ENCODE results near the gene SLC26A4. TPM values are rescaled to one million over a fixed set of nuclear protein-coding genes. Genes with fewer than 3 reads are reported as not detected.

Gene SLC26A4
- total RNA-seq, 1 experiment from 2014 or later = 0.22 TPM

DNA sequence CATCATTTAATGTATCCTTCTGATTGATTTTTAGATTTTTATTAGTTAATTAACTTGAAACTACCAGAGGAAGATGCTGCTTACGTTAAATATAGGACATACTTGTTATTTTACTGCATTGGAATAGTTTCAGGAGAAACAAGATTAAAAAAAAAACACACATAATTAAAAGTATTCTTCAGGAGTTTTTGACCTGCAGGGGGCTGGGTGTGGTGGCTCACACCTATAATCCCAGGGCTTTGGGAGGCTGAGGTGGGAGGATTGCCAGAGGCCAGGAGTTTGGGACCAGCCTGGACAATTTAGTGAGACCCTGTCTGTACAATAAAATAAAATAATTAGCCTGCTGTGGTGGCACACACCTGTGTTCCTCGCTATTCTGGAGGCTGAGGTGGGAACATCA is 94.0 kb downstream of the SLC26A4 start (continued):
- TF ChIP-seq, protein P1, sequence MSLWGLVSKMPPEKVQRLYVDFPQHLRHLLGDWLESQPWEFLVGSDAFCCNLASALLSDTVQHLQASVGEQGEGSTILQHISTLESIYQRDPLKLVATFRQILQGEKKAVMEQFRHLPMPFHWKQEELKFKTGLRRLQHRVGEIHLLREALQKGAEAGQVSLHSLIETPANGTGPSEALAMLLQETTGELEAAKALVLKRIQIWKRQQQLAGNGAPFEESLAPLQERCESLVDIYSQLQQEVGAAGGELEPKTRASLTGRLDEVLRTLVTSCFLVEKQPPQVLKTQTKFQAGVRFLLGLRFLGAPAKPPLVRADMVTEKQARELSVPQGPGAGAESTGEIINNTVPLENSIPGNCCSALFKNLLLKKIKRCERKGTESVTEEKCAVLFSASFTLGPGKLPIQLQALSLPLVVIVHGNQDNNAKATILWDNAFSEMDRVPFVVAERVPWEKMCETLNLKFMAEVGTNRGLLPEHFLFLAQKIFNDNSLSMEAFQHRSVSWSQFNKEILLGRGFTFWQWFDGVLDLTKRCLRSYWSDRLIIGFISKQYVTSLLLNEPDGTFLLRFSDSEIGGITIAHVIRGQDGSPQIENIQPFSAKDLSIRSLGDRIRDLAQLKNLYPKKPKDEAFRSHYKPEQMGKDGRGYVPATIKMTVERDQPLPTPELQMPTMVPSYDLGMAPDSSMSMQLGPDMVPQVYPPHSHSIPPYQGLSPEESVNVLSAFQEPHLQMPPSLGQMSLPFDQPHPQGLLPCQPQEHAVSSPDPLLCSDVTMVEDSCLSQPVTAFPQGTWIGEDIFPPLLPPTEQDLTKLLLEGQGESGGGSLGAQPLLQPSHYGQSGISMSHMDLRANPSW (CRISPR knock-in tag; conservative IDR thresholded peaks at IDR 0.05; ENCODE audit: low read depth) = no peak

DNA sequence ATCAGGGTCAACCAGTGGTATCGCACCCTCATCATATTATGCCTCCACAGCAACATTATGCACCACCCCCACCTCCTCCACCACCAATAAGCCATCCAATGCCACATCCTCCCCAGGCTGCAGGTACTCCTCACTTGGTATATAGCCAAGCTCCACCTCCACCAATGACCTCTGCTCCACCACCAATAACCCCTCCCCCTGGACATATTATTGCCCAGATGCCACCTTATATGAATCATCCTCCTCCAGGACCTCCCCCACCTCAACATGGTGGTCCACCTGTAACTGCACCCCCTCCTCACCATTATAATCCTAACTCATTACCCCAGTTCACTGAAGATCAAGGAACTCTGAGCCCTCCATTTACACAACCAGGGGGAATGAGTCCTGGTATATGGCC is 98.0 kb downstream of the SLC26A4 start:
- Mint-ChIP-seq H3K9me3 (no peaks in the 10 kb centered on the region), H3K27ac (no peak overlapping the region), H3K4me1 (no peaks in the 10 kb centered on the region), H3K36me3 (peaks cover 38% of the 10 kb centered on the region), H3K27me3 (ENCODE audit: low read depth) (no peaks in the 10 kb centered on the region), H3K4me3 (no peak overlapping the region)
- ChIA-PET CTCF (no interaction called here), POLR2A (no interaction called here)
- TF ChIP-seq TEAD1 (CRISPR knock-in tag; IDR thresholded peaks at IDR 0.05) = no peak
- TF ChIP-seq ZNF671 (CRISPR knock-in tag; IDR thresholded peaks at IDR 0.05) = no peak
- no peak for TF ChIP-seq IRF2 (CRISPR knock-in tag; IDR thresholded peaks at IDR 0.05; ENCODE audit: borderline replicate concordance, low read depth)
- TF ChIP-seq RELA (CRISPR knock-in tag; IDR thresholded peaks at IDR 0.05; ENCODE audit: borderline replicate concordance) = no peak
- TF ChIP-seq, protein P2, sequence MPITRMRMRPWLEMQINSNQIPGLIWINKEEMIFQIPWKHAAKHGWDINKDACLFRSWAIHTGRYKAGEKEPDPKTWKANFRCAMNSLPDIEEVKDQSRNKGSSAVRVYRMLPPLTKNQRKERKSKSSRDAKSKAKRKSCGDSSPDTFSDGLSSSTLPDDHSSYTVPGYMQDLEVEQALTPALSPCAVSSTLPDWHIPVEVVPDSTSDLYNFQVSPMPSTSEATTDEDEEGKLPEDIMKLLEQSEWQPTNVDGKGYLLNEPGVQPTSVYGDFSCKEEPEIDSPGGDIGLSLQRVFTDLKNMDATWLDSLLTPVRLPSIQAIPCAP (CRISPR knock-in tag; IDR thresholded peaks at IDR 0.05) = no peak
- no peak for TF ChIP-seq CREM (CRISPR knock-in tag; IDR thresholded peaks at IDR 0.05)
- no peak for TF ChIP-seq E2F5 (CRISPR knock-in tag; IDR thresholded peaks at IDR 0.05)
- no peak for TF ChIP-seq NFE2L1 (CRISPR knock-in tag; IDR thresholded peaks at IDR 0.05)
- TF ChIP-seq, protein P3, sequence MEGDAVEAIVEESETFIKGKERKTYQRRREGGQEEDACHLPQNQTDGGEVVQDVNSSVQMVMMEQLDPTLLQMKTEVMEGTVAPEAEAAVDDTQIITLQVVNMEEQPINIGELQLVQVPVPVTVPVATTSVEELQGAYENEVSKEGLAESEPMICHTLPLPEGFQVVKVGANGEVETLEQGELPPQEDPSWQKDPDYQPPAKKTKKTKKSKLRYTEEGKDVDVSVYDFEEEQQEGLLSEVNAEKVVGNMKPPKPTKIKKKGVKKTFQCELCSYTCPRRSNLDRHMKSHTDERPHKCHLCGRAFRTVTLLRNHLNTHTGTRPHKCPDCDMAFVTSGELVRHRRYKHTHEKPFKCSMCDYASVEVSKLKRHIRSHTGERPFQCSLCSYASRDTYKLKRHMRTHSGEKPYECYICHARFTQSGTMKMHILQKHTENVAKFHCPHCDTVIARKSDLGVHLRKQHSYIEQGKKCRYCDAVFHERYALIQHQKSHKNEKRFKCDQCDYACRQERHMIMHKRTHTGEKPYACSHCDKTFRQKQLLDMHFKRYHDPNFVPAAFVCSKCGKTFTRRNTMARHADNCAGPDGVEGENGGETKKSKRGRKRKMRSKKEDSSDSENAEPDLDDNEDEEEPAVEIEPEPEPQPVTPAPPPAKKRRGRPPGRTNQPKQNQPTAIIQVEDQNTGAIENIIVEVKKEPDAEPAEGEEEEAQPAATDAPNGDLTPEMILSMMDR (IDR thresholded peaks at IDR 0.05) = no peak
- TF ChIP-seq, protein P1 (CRISPR knock-in tag; conservative IDR thresholded peaks at IDR 0.05; ENCODE audit: low read depth) = no peak
- no peak for TF ChIP-seq ZNF396 (CRISPR knock-in tag; IDR thresholded peaks at IDR 0.05; ENCODE audit: borderline replicate concordance)
- no peak for TF ChIP-seq KAT7 (CRISPR knock-in tag; IDR thresholded peaks at IDR 0.05; ENCODE audit: borderline replicate concordance)
- TF ChIP-seq ZBTB43 (CRISPR knock-in tag; IDR thresholded peaks at IDR 0.05) = no peak
- no peak for TF ChIP-seq JAZF1 (CRISPR knock-in tag; IDR thresholded peaks at IDR 0.05)
- TF ChIP-seq ZNF219 (CRISPR knock-in tag; IDR thresholded peaks at IDR 0.05; ENCODE audit: borderline replicate concordance) = no peak
- TF ChIP-seq CBFB (CRISPR knock-in tag; IDR thresholded peaks at IDR 0.05; ENCODE audit: low read depth) = no peak
- TF ChIP-seq, protein P4, sequence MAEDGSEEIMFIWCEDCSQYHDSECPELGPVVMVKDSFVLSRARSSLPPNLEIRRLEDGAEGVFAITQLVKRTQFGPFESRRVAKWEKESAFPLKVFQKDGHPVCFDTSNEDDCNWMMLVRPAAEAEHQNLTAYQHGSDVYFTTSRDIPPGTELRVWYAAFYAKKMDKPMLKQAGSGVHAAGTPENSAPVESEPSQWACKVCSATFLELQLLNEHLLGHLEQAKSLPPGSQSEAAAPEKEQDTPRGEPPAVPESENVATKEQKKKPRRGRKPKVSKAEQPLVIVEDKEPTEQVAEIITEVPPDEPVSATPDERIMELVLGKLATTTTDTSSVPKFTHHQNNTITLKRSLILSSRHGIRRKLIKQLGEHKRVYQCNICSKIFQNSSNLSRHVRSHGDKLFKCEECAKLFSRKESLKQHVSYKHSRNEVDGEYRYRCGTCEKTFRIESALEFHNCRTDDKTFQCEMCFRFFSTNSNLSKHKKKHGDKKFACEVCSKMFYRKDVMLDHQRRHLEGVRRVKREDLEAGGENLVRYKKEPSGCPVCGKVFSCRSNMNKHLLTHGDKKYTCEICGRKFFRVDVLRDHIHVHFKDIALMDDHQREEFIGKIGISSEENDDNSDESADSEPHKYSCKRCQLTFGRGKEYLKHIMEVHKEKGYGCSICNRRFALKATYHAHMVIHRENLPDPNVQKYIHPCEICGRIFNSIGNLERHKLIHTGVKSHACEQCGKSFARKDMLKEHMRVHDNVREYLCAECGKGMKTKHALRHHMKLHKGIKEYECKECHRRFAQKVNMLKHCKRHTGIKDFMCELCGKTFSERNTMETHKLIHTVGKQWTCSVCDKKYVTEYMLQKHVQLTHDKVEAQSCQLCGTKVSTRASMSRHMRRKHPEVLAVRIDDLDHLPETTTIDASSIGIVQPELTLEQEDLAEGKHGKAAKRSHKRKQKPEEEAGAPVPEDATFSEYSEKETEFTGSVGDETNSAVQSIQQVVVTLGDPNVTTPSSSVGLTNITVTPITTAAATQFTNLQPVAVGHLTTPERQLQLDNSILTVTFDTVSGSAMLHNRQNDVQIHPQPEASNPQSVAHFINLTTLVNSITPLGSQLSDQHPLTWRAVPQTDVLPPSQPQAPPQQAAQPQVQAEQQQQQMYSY (CRISPR knock-in tag; IDR thresholded peaks at IDR 0.05) = no peak
- no peak for TF ChIP-seq SMAD4 (CRISPR knock-in tag; IDR thresholded peaks at IDR 0.05)
- no peak for TF ChIP-seq SMAD3 (CRISPR knock-in tag; IDR thresholded peaks at IDR 0.05; ENCODE audit: borderline replicate concordance)
- ATAC-seq = no peak
- no peak for DNase-seq (ENCODE audit: low spot score)

Data from WTC11 (cell line).